MG63 (cell line): ENCODE measurements around the gene INSC. TPM values are rescaled to one million over a fixed set of nuclear protein-coding genes. Genes with fewer than 3 reads are reported as not detected.

Experiments
- DNase-seq: peaks from one replicate; pipeline ENCODE4 v3.0.0-alpha.2; 2020
- H3K27me3 ChIP-seq: fragments of 250-450 bp; sonication (Bioruptor Pico); 2 replicates; pipeline ENCODE4 v1.5.1; 2020; ENCODE audit warnings: mild to moderate bottlenecking, moderate library complexity
- H3K36me3 ChIP-seq: fragments of 250-450 bp; sonication (Bioruptor Pico); 2 replicates; pipeline ENCODE4 v1.5.1; 2020; ENCODE audit warnings: mild to moderate bottlenecking, moderate library complexity
- H3K4me3 ChIP-seq: fragments of 250-450 bp; sonication (Bioruptor Pico); 2 replicates; pipeline ENCODE4 v1.5.1; 2020; ENCODE audit warnings: mild to moderate bottlenecking, moderate library complexity
- H3K9me3 ChIP-seq: fragments of 250-450 bp; sonication (Bioruptor Pico); 2 replicates; pipeline ENCODE4 v1.5.1; 2020; ENCODE audit warnings: mild to moderate bottlenecking, moderate library complexity
- total RNA-seq: library from RNA; depleted of rRNA; stranded (reverse); fragments of >200 nt; shearing (Covaris generic); gene quantifications from 2 replicates; pipeline ENCODE4 v1.2.3, GENCODE V29; 2014; ENCODE audit warnings: low replicate concordance

Gene INSC
- total RNA-seq, 1 experiment from 2014 or later = 6.2 TPM

GRCh38 chr11:15192005-15192556 lies 77.4 kb downstream of the INSC start:
- Histone ChIP-seq H3K27me3 (no peaks in the 10 kb centered on the region), H3K4me3 (no peak overlapping the region), H3K9me3 (no peaks in the 10 kb centered on the region), H3K36me3 (no peaks in the 10 kb centered on the region)
- no peak for DNase-seq

DNA sequence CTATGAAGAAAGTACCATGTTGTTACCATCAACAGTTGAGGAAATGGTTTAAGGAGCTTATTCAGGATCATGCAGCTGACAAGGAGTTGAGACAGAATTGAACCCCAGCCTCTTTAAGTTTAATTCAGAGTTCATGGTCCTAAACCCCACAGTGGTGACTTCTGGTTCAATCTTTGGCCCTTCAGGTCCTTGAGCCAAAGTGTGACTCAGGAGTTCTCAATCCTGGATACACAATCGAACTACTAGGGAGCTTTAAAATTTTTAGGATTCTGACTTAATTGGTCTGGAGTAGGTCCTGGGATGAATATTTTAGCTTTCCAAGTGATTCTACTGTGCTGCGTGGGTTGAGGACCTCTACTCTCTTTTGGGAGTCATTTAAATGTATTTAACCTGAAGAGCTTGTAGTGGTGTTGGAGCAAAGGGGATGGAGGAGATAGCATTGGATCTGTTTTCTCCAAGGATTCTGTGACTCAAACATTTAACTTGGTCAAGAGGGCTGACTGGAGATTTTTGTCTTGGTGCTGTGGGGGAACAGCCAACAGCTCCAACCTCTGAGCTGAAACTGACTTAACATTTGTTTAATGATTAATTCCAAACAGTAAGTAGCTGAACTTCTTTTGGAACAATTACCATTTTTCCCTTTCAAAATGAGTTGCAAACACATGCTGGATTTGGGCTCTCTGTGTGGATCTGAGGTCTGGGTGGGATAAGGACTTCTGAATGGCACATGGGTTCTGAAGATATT lies 80.1 kb downstream of the INSC start:
- Histone ChIP-seq H3K27me3 (no peaks in the 10 kb centered on the region), H3K36me3 (no peaks in the 10 kb centered on the region), H3K9me3 (no peaks in the 10 kb centered on the region), H3K4me3 (no peak overlapping the region)
- DNase-seq = peak; percentile 40

DNA sequence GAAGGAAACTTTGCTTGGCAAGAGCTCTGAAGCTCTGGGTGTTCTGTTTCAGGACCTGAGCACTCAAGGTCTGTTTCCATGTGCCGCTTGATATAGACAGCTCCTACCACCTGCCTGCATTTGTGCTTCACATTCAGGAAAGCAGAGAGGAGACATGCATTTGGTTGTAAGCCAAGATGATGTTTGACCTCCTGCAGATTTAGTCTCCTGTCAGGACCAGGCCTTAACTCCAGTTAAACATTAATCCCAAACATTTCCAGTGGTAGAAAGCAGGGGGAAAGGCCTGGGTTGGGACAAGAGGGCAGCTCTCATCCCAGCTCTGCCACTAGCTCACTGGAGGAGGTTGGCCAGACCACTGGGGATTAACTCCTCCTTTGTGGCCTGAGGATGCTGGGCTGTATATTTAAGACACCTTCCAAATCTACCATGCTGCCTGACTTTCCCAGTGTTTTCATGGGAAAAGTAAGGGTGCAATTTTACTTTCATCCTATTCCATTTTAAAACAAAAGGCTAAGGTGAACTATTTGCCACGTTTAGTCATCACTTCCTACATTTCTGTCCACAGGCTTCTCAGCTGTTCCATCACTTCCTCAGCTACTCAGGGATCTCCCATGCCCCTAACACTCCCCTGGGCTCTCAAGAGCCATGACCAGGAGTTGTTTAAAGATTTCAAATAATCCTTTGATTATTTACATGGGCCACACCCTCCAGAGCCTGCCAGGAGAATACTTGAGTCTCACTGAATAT lies 80.9 kb downstream of the INSC start:
- H3K9me3 ChIP-seq = no peaks in the 10 kb centered on the region
- no peaks in the 10 kb centered on the region for H3K36me3 ChIP-seq
- DNase-seq = no peak
- no peaks in the 10 kb centered on the region for H3K27me3 ChIP-seq
- no peak overlapping the region for H3K4me3 ChIP-seq

DNA sequence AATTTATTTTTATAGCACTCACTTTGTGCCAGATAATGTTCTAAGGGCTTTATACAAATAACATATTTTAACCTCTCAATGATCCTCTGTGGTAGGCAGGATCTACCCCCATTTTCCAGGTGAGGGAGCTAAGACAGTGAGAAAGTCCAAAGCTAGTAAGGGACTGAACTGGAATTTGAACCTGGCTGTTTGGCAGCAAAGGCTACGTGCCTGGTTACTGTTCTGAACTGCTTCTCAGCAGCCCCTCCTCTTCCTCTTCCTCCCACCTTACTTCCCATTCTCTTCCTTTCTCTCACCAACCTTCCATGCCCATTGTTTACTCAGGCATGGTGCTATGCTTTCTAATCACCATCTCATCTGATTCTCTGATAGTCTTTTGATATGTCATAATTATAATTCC lies 82.0 kb downstream of the INSC start:
- no peaks in the 10 kb centered on the region for H3K27me3 ChIP-seq
- no peak overlapping the region for H3K4me3 ChIP-seq
- no peak for DNase-seq
- H3K9me3 ChIP-seq = no peaks in the 10 kb centered on the region
- no peaks in the 10 kb centered on the region for H3K36me3 ChIP-seq

GRCh38 chr11:15197696-15198095 lies 83.0 kb downstream of the INSC start:
- peak; percentile 64 for DNase-seq
- Histone ChIP-seq H3K9me3 (no peaks in the 10 kb centered on the region), H3K27me3 (no peaks in the 10 kb centered on the region), H3K36me3 (no peaks in the 10 kb centered on the region), H3K4me3 (no peak overlapping the region)

DNA sequence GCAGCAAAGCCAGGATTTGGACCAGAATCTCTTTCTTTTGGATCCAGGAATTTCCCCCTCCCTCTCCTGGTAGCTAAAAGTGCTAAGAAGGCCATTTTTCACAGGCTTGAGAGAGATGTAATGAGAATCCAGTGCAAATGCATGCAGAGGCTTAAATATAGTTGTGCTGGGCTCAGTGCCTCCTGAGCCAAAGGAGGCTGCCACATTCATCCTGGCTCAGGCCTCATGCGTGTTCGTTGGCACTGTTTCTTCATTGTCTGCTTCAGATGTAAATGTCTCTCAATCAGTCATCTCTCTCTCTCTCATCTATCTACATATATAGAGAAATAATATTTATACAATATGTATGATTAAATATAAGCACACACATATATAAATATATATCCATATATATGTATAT lies 83.6 kb downstream of the INSC start:
- DNase-seq = peak; percentile 78
- no peaks in the 10 kb centered on the region for H3K36me3 ChIP-seq
- no peaks in the 10 kb centered on the region for H3K27me3 ChIP-seq
- H3K9me3 ChIP-seq = no peaks in the 10 kb centered on the region
- no peak overlapping the region for H3K4me3 ChIP-seq

GRCh38 chr11:15199693-15200092 lies 85.0 kb downstream of the INSC start:
- peak; percentile 94 for DNase-seq
- no peaks in the 10 kb centered on the region for H3K9me3 ChIP-seq
- no peaks in the 10 kb centered on the region for H3K36me3 ChIP-seq
- no peak overlapping the region for H3K4me3 ChIP-seq
- H3K27me3 ChIP-seq = no peaks in the 10 kb centered on the region

GRCh38 chr11:15200696-15201095 lies 86.0 kb downstream of the INSC start:
- Histone ChIP-seq H3K9me3 (no peaks in the 10 kb centered on the region), H3K36me3 (no peaks in the 10 kb centered on the region), H3K4me3 (no peak overlapping the region), H3K27me3 (no peaks in the 10 kb centered on the region)
- DNase-seq = no peak

- Histone ChIP-seq H3K36me3 (no peaks in the 10 kb centered on the region), H3K27me3 (no peaks in the 10 kb centered on the region), H3K9me3 (no peaks in the 10 kb centered on the region), H3K4me3 (no peak overlapping the region)
- DNase-seq = no peak
These were observed 86.9 kb downstream of the INSC start for GRCh38 chr11:15201586-15201985.

DNA sequence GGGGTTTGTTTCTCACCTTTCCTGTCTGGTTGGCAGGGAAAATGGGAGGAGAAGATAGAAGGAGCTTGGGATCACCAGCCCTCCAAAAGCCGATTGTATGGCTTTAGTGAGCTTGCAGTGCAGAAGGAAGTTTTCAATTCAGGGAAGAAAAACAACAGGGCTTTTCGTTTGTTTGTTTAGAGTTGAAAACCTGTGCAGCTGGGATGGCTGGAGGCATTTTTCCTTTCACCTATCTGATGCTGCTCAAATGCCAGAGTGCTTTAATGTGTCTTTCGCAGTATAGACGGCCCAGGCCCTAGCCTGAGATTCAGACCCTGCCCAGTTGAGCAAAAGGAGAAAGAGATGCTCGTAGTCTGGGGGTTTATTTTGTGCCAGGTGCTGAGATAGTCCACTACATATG lies 87.9 kb downstream of the INSC start:
- H3K36me3 ChIP-seq = no peaks in the 10 kb centered on the region
- H3K9me3 ChIP-seq = no peaks in the 10 kb centered on the region
- DNase-seq = no peak
- no peak overlapping the region for H3K4me3 ChIP-seq
- H3K27me3 ChIP-seq = no peaks in the 10 kb centered on the region

GRCh38 chr11:15204711-15205110 lies 90.0 kb downstream of the INSC start:
- DNase-seq = no peak
- H3K27me3 ChIP-seq = no peaks in the 10 kb centered on the region

DNA sequence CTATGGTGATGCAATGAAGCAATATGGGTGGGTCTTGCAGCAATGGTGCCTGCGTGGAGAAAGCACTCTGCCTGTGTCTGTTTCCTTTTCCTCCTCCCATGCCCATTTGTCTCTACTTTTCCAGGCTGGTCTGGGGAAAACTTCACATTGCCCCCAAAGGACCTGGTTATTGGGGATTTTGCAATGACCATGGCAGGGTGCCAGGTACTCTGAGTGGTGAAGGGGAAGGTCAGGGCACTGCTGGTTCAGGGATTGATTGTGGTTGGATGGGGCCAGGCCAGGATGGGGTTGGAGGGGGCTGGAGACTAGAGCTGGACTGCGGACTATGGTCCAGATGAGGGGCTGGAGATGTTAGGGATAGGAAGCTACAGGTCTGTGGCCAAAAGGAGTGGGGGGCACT lies 92.1 kb downstream of the INSC start:
- Histone ChIP-seq H3K27me3 (no peaks in the 10 kb centered on the region), H3K36me3 (no peaks in the 10 kb centered on the region), H3K9me3 (no peaks in the 10 kb centered on the region), H3K4me3 (no peak overlapping the region)
- DNase-seq = no peak

More at GRCh38 chr11:15204711-15205110, 90.0 kb downstream of the INSC start:
- Histone ChIP-seq H3K4me3 (no peak overlapping the region), H3K36me3 (no peaks in the 10 kb centered on the region), H3K9me3 (no peaks in the 10 kb centered on the region)

DNA sequence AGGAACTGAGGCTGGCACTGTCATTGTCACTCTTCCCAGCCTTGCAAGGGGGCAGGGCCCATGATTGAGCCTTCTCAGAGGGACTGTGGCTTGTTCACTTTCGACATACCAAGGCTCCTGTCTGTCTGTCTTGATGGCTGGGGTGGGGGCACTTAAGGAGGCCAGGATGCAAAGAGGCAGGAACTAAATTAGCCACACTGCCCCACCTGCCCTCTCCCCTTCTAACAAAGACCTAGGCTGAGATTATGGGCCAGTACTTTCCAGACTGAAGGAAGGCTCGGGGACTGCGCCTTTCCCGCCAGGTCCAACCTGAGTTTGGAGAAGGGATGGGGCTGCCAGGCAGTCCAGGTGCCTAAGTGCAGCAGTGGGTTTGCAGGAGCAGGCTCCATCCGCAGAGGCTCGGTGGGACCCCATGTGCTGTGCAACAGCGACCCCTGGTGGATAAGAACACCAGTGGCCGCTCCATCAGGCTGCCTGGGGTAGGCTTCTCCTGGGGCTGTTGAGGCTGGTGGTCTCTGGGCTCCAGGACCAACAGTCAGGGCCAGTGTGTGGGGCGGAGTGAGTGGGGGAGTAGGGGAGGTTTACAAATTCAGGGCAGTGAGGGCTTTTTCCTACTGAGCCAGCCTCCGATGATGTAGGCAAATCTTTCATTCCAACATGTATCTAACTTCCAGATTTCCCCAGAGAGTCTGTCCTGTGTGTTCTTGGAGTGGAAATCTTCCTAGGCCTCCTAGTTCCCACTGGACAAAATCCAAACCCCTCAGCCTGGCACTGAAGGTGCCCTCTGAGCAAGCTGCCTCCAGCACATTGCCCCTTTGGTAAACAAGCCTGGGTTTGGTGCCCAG lies 93.9 kb downstream of the INSC start:
- Histone ChIP-seq H3K9me3 (no peaks in the 10 kb centered on the region), H3K36me3 (no peaks in the 10 kb centered on the region)
- peak; percentile 47 for DNase-seq

DNA sequence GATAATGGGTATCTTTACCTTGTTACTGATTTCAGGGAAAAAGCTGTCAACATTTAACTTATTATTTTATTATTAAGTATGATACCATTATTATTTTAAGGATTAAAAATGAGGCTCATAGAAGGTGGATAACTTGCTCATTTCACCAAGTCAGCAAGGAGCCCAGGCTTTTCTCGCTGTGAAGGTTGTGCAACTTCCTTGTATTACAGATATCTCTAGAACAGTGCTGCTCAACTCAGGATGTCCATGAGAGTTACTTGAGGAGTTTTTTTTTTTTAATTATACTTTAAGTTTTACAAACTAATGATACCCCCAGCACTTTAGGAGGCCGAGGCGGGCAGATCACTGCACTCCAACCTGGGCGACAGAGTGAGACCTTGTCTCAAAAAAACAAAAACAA lies 98.2 kb downstream of the INSC start:
- no peak overlapping the region for H3K4me3 ChIP-seq
- no peaks in the 10 kb centered on the region for H3K27me3 ChIP-seq
- H3K36me3 ChIP-seq = no peaks in the 10 kb centered on the region
- H3K9me3 ChIP-seq = no peaks in the 10 kb centered on the region
- DNase-seq = no peak

More for the DNA sequence above, 93.9 kb downstream of the INSC start:
- no peak overlapping the region for H3K4me3 ChIP-seq
- H3K27me3 ChIP-seq = no peaks in the 10 kb centered on the region

DNA sequence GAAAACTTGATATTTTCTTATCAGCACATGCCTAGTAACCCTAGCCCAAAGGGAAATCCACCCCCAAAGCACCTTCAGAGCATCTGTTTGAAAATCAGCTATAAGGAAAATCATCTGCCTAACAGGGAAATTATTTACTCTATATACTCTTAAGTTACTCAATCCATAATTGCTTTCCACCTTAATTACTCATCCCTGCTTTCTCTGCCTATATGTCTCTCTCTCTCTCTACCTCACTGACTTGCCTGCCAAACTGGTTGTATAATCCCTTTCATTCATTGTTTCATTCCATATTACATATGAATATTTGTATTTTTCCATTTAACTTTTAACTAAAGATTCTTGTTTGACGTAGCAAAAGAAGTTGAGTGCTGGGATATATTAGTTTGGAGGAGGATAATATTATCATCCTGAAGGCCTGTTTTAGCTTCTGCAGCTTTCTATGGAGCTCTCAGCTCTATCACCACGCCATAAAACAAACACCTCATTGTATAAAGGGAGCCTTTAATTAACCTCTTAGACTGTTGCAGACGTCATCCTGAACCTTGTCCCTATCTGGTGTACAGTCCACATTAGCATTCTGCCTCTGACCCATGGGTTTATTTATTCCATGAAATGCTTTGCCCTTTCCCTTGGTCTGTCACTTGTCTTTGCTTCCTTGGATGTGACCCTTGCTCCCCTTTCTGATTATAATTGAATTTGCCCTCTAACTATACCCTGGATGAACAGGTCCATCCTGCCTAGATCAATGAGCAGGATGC lies 98.9 kb downstream of the INSC start:
- H3K36me3 ChIP-seq = no peaks in the 10 kb centered on the region
- H3K4me3 ChIP-seq = no peak overlapping the region
- no peaks in the 10 kb centered on the region for H3K9me3 ChIP-seq
- no peak for DNase-seq
- H3K27me3 ChIP-seq = no peaks in the 10 kb centered on the region

- Histone ChIP-seq H3K9me3 (no peaks in the 10 kb centered on the region), H3K27me3 (no peaks in the 10 kb centered on the region), H3K36me3 (no peaks in the 10 kb centered on the region), H3K4me3 (no peak overlapping the region)
- DNase-seq = no peak
These were observed 100.3 kb downstream of the INSC start for GRCh38 chr11:15215005-15215404.
